Epithelial cell of esophagus (primary cell): ENCODE data around the gene CACNG8.

Experiments
- DNase-seq: peaks from one replicate; pipeline ENCODE4 v3.0.0; 2010; ENCODE audit warnings: low read depth
- H3K4me3 ChIP-seq: 2 replicates; pipeline ENCODE4 v1.5.1; 2011; ENCODE audit warnings: mild to moderate bottlenecking, low read length, control low read depth
- TF ChIP-seq, protein P1 (sequence below): IDR thresholded peaks from 2 replicates; pipeline ENCODE4 v1.5.1; 2011; ENCODE audit warnings: low read depth, mild to moderate bottlenecking, low read length, control low read depth, inconsistent platforms; ENCODE audit not compliant: insufficient read depth; ENCODE audit errors: missing control alignments

Gene CACNG8

DNA sequence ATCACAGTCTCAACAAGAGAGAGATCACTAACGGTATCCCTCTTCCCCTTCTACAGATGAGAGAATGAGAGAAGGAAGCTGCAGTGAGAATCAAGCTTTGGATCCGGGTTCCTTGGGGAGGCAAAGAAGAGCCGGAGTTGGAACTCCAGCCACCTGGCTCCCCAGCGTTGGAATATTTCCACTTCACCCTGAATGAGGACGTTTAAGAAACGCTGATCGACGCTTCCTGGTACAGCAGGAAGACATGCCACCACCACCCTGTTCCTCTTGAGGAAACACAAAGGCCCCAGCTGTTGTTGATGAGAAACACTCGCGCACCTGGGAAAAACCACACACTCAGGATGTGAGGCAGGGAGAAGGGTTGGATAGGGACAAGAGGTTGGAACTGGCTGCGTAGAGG lies 11.3 kb upstream of the CACNG8 start:
- DNase-seq: no peak
- TF ChIP-seq, protein P1, sequence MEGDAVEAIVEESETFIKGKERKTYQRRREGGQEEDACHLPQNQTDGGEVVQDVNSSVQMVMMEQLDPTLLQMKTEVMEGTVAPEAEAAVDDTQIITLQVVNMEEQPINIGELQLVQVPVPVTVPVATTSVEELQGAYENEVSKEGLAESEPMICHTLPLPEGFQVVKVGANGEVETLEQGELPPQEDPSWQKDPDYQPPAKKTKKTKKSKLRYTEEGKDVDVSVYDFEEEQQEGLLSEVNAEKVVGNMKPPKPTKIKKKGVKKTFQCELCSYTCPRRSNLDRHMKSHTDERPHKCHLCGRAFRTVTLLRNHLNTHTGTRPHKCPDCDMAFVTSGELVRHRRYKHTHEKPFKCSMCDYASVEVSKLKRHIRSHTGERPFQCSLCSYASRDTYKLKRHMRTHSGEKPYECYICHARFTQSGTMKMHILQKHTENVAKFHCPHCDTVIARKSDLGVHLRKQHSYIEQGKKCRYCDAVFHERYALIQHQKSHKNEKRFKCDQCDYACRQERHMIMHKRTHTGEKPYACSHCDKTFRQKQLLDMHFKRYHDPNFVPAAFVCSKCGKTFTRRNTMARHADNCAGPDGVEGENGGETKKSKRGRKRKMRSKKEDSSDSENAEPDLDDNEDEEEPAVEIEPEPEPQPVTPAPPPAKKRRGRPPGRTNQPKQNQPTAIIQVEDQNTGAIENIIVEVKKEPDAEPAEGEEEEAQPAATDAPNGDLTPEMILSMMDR: no peak
- H3K4me3 ChIP-seq: no peak overlapping the region

DNA sequence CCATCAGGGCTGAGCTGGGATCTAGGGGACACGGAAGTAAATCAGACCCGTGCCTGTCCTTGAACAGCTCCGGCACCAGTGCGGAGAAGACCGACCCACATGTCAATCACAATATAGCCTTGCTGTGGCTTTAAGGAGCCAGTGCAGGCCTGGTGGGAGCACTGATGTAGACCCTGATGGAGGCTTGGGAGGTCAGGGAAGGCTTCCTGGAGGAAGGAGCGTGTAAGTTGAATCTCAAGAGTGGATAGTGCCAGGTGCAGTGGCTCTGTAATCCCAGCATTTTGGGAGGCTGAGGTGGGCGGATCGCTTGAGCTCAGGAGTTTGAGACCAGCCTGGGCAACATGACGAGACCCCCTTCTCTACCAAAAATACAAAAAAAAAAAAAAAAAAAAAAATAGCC lies 10.8 kb upstream of the CACNG8 start:
- TF ChIP-seq, protein P1: no peak
- H3K4me3 ChIP-seq: no peak overlapping the region
- no peak for DNase-seq

GRCh38 chr19:53953383-53953782 lies 9.4 kb upstream of the CACNG8 start:
- H3K4me3 ChIP-seq: no peak overlapping the region
- TF ChIP-seq, protein P1: no peak
- no peak for DNase-seq

DNA sequence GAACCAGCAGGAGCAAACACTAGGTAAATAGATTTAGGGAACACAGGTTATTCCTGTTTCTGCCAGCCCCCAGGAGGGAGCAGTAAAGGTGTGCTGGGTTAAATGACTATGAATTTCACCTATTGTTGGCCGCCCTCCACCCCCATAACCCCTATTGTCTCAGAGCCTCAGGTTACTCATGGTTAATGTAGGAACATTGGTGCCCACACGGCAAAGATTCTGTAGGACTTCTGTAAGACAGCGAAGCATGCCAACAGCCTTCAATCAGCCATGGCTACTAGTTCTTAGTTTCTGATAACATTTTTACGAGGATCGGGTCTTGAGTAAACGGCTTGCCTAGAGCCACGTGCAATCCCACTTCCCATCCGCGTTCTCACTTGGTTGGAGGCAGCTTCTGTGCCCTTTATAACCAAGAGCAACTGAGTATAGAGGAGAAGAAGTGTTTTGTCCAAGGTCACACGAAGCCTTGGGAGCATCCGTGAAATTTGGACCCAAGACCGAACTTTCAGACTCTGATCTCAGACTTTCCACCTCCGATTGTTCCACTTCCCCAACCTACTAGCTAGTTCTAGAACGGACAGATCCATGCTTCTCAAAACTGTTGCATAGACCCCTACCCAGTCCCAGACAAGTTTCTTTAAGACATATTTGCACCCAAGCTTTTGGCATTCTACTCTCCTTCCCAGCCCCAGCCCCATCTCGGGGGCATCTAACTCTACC lies 5.1 kb upstream of the CACNG8 start:
- TF ChIP-seq, protein P1: no peak
- H3K4me3 ChIP-seq: no peak overlapping the region
- no peak for DNase-seq

DNA sequence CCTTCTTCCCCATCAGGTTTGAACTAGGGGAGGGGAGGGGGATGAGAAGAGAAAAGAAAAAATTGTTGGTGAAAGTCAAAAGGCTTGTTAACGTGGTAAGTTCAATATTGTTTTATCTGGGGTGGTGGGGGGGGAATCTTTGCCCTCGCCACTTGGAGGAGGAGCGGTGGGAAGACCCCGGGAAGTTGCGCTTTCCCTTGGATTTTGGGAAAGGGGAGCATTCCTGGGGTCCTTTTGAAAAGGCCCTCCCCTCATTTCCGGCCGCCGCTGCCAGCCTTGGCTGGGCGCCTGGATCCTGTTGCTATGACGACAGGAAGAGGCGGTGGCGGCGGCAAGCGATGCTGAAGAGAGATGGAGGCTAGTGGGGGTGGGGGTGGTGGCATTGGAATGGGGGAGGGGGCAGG lies 4.6 kb upstream of the CACNG8 start:
- DNase-seq: no peak
- TF ChIP-seq, protein P1: no peak
- no peak overlapping the region for H3K4me3 ChIP-seq

GRCh38 chr19:53958823-53959757 lies 3.6 kb upstream of the CACNG8 start:
- H3K4me3 ChIP-seq: no peak overlapping the region
- no peak for DNase-seq
- TF ChIP-seq, protein P1: no peak
